ENCODE measurements around the gene TSPAN7.

DNA sequence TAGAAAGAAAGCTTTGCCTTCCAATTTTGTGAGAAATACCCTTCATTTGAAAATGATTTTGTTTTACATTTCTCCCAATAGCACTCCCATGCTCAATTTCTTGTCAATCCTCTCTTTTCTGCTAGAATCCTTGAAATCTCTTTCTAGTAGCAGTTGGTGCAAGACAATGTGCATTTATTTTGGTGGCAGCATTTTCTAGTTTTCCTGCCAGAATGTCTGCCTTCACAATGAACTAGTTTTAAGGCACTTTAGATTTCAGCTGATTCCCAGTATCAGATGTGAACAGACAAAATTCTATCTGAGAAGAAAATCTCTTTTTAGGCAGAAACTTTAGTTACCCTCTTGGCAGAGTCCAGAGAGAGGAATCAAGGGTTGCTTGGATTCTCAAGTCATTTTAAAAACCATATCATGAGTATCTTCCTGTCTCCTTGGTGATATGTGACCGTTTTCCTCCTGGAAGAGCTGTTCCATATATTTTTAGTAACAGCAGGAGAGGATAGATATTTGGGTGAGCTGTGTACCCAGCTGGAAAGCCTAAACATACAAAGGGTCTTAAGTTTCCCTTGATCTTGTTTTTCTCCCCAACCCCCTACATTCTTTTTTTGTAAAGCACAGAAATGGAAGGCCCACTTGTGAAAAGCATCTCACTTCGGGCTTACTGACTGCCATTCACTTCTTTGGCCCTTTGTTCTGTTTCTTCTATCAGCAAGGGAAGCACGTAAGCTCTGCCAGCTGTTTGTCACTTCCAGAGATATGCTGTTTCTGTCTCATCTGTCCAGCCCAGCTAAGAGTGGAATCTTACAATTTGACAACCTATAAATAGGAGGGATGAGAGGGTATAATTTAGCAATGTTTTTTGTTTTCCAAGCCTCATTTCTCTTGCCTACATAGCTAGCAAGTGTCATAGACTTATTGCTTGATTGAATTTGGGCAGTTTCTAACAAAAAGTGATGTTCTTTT lies 38.7 kb downstream of the TSPAN7 start:
- TF ChIP-seq, protein P1, sequence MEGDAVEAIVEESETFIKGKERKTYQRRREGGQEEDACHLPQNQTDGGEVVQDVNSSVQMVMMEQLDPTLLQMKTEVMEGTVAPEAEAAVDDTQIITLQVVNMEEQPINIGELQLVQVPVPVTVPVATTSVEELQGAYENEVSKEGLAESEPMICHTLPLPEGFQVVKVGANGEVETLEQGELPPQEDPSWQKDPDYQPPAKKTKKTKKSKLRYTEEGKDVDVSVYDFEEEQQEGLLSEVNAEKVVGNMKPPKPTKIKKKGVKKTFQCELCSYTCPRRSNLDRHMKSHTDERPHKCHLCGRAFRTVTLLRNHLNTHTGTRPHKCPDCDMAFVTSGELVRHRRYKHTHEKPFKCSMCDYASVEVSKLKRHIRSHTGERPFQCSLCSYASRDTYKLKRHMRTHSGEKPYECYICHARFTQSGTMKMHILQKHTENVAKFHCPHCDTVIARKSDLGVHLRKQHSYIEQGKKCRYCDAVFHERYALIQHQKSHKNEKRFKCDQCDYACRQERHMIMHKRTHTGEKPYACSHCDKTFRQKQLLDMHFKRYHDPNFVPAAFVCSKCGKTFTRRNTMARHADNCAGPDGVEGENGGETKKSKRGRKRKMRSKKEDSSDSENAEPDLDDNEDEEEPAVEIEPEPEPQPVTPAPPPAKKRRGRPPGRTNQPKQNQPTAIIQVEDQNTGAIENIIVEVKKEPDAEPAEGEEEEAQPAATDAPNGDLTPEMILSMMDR (IDR thresholded peaks at IDR 0.05): no peak
- TF ChIP-seq POLR2A (IDR thresholded peaks at IDR 0.05): no peak
